Measurements from ENCODE around the gene RFX4.

GRCh38 chr12:106552228-106552627 lies 30.6 kb upstream of the RFX4 start:
- TF ChIP-seq POLR2A (IDR thresholded peaks at IDR 0.05) (no peak), CTCF (IDR thresholded peaks at IDR 0.05 in 4 of 5, conservative IDR thresholded peaks at IDR 0.05 in 1 of 5) (no peak)

All from gastrocnemius medialis (tissue), 4 donors.